GM21717 (cell line): ENCODE results near the gene PHACTR1.

Experiments
- ATAC-seq: cut with Tn5 transposase; IDR thresholded peaks from one replicate; pipeline ENCODE4 v1.9.1; 2021; ENCODE audit warnings: mild to moderate bottlenecking, moderate library complexity; ENCODE audit not compliant: unreplicated experiment

Gene PHACTR1

GRCh38 chr6:13177664-13178063 lies 461.1 kb downstream of the PHACTR1 start:
- no peak for ATAC-seq

GRCh38 chr6:13178107-13178506 lies 461.5 kb downstream of the PHACTR1 start:
- ATAC-seq, result no peak

- ATAC-seq, result no peak
Measured at GRCh38 chr6:13180538-13180937, 464.0 kb downstream of the PHACTR1 start.

- ATAC-seq, result no peak
Measured at GRCh38 chr6:13181393-13181792, 464.8 kb downstream of the PHACTR1 start.

GRCh38 chr6:13183415-13184088 lies 467.0 kb downstream of the PHACTR1 start:
- ATAC-seq, result no peak

GRCh38 chr6:13184089-13184468 lies 467.5 kb downstream of the PHACTR1 start:
- no peak for ATAC-seq

GRCh38 chr6:13184547-13184946 lies 468.0 kb downstream of the PHACTR1 start:
- ATAC-seq, result no peak

- no peak for ATAC-seq
Measured at GRCh38 chr6:13186861-13187260, 470.3 kb downstream of the PHACTR1 start.

GRCh38 chr6:13187692-13188091 lies 471.1 kb downstream of the PHACTR1 start:
- no peak for ATAC-seq

- no peak for ATAC-seq
Measured at GRCh38 chr6:13188306-13188705, 471.7 kb downstream of the PHACTR1 start.

GRCh38 chr6:13189710-13190109 lies 473.1 kb downstream of the PHACTR1 start:
- no peak for ATAC-seq

GRCh38 chr6:13190376-13190775 lies 473.8 kb downstream of the PHACTR1 start:
- no peak for ATAC-seq

GRCh38 chr6:13191461-13191860 lies 474.9 kb downstream of the PHACTR1 start:
- no peak for ATAC-seq

- no peak for ATAC-seq
Measured at GRCh38 chr6:13194852-13195251, 478.3 kb downstream of the PHACTR1 start.

- ATAC-seq, result no peak
Measured at GRCh38 chr6:13195803-13196202, 479.2 kb downstream of the PHACTR1 start.

GRCh38 chr6:13198168-13198567 lies 481.6 kb downstream of the PHACTR1 start:
- no peak for ATAC-seq

GRCh38 chr6:13201336-13201735 lies 484.8 kb downstream of the PHACTR1 start:
- ATAC-seq, result no peak

GRCh38 chr6:13203145-13203544 lies 486.6 kb downstream of the PHACTR1 start:
- ATAC-seq, result no peak

- ATAC-seq, result no peak
Measured at GRCh38 chr6:13205106-13205505, 488.5 kb downstream of the PHACTR1 start.

- ATAC-seq, result no peak
Measured at GRCh38 chr6:13212096-13212495, 495.5 kb downstream of the PHACTR1 start.

GRCh38 chr6:13212538-13212937 lies 496.0 kb downstream of the PHACTR1 start:
- no peak for ATAC-seq

- no peak for ATAC-seq
Measured at GRCh38 chr6:13215390-13215789, 498.8 kb downstream of the PHACTR1 start.
